Transverse colon (tissue), 4 donors: ENCODE results near the gene GALNT12. TPM values are rescaled to one million over a fixed set of nuclear protein-coding genes. Genes with fewer than 3 reads are reported as not detected.
A peak's percentile ranks its signal among the peaks of the same experiment; 100 is the strongest.

Experiments used
- DNase-seq: peaks from one replicate; pipeline ENCODE4 v3.0.0-alpha.2; 2019
- H3K27ac ChIP-seq, 4 donors: fragments of 200-600 bp; sonication (generic); 2 replicates each; pipeline ENCODE4 v1.5.1; 2016 to 2018; ENCODE audit warnings: inconsistent platforms in 4 of 4
- H3K27me3 ChIP-seq: fragments of 200-600 bp; sonication (generic); 2 replicates; pipeline ENCODE4 v1.5.1; 2017; ENCODE audit warnings: inconsistent platforms
- H3K36me3 ChIP-seq, 4 donors: fragments of 200-600 bp; sonication (generic); 2 replicates each; pipeline ENCODE4 v1.5.1; 2017 to 2019; ENCODE audit warnings: inconsistent platforms in 4 of 4
- H3K4me1 ChIP-seq, 4 donors: fragments of 200-600 bp; sonication (generic); 2 replicates each; pipeline ENCODE4 v1.5.1; 2017 to 2020; ENCODE audit warnings: inconsistent platforms in 4 of 4
- H3K4me3 ChIP-seq, 4 donors: fragments of 200-600 bp; sonication (generic); 1 replicate in 1 of 4; 2 replicates in 3 of 4; pipeline versions ENCODE4 v1.5.1 to v1.6.1; 2017 to 2019; ENCODE audit warnings: inconsistent platforms in 4 of 4
- H3K9me3 ChIP-seq, 2 donors: fragments of 200-600 bp; sonication (generic); 2 replicates each; pipeline ENCODE4 v1.5.1; 2017 to 2019; ENCODE audit warnings: inconsistent platforms in 2 of 2
- CTCF ChIP-seq, 5 experiments: fragments of 200-600 bp in 3 of 5; fragments of 450-650 bp in 2 of 5; sonication (generic) in 3 of 5; IDR thresholded peaks; 1 replicate in 2 of 5; 2 replicates in 3 of 5; pipeline ENCODE4 v1.5.1; 2016 to 2017; ENCODE audit warnings: antibody characterized with exemption in 5 of 5, inconsistent platforms in 3 of 5, mild to moderate bottlenecking in 2 of 5, moderate library complexity in 1 of 5
- EP300 ChIP-seq: sonication (generic); formaldehyde crosslinking; IDR thresholded peaks from one replicate; pipeline ENCODE4 v1.6.1; 2017; ENCODE audit warnings: antibody characterized with exemption, low read depth
- POLR2A ChIP-seq: fragments of 450-650 bp; IDR thresholded peaks from one replicate; pipeline ENCODE4 v1.6.1; 2016; ENCODE audit warnings: antibody characterized with exemption, mild to moderate bottlenecking, moderate library complexity
- POLR2AphosphoS5 ChIP-seq, 3 donors: sonication (generic); formaldehyde crosslinking; IDR thresholded peaks; one replicate each; pipeline ENCODE4 v1.6.1; 2016; ENCODE audit warnings: antibody characterized with exemption in 3 of 3
- WGBS, 2 donors: methylation state at CpG; one replicate each; pipeline ENCODE4 v1.1.5; 2018; ENCODE audit warnings: low coverage in 1 of 2; 5-methylcytosine and 5-hydroxymethylcytosine counted together
- in situ Hi-C, 4 donors: fragments of 200-750 bp; cut with MboI; loops; one replicate each; pipeline versions ENCODE4 v1.15.0 to v1.15.1; 2017; ENCODE audit warnings: low sequenced_read_pairs in 3 of 4, low pct_ligation_motif_present in 1 of 4, low pct_unique_long_range_greater_than_20kb in 1 of 4
- intact Hi-C: fragments of 100-400 bp; cut with DNase I; formaldehyde crosslinking; loops from one replicate; pipeline ENCODE4 v1.15.1; 2023; ENCODE audit warnings: low total_unique reads
- total RNA-seq, 4 donors: library from RNA; depleted of rRNA; stranded (reverse); fragments of >200 nt; gene quantifications; one replicate each; pipeline ENCODE4 v1.1.0, GENCODE V29; 2016

The GALNT12 gene
- total RNA-seq, 4 donors from 2014 or later, result 79.7 to 174 (median 120) TPM

- Histone ChIP-seq H3K27ac (no peak overlapping the region), H3K36me3 (no peaks in the 10 kb centered on the region), H3K9me3 (peaks cover 0 to 1% of the 10 kb centered on the region in 2 donors), H3K4me1 (peaks cover 0 to 27% (median 15%) of the 10 kb centered on the region in 4 donors), H3K4me3 (no peak overlapping the region), H3K27me3 (no peaks in the 10 kb centered on the region)
- no peak for TF ChIP-seq POLR2AphosphoS5 (IDR thresholded peaks at IDR 0.05)
- TF ChIP-seq CTCF (IDR thresholded peaks at IDR 0.05), result no peak
- TF ChIP-seq POLR2A, result no peak
- no peak for TF ChIP-seq EP300
- in situ Hi-C loops, result loop anchor here in 1 of 4 donors (25.0 kb wide), 1 partner anchor 481 kb away; no protein-coding TSS in a partner anchor
- 87% methylated on average over 2 of the region's 2 CpGs; no CpG with 5 or more reads in 1 of the 2 donors for WGBS, 2 donors
- no peak for DNase-seq
- intact Hi-C loops, result no loop called here
Observed at GRCh38 chr9:98793031-98793430, 14.4 kb upstream of the GALNT12 start.

GRCh38 chr9:98794802-98795201 is 12.7 kb upstream of the GALNT12 start:
- in situ Hi-C loops, result loop anchor here in 1 of 4 donors (25.0 kb wide), 1 partner anchor 483 kb away; no protein-coding TSS in a partner anchor
- H3K27ac ChIP-seq, result no peak overlapping the region
- peaks cover 0 to 27% (median 15%) of the 10 kb centered on the region in 4 donors for H3K4me1 ChIP-seq
- 80 to 87% methylated on average over 1 to 3 of the region's 3 CpGs for WGBS, 2 donors
- H3K27me3 ChIP-seq, result no peaks in the 10 kb centered on the region
- H3K9me3 ChIP-seq, result peaks cover 0 to 7% of the 10 kb centered on the region in 2 donors
- no peaks in the 10 kb centered on the region for H3K36me3 ChIP-seq
- TF ChIP-seq EP300 (no peak), POLR2AphosphoS5 (IDR thresholded peaks at IDR 0.05) (no peak), POLR2A (no peak), CTCF (IDR thresholded peaks at IDR 0.05) (no peak)
- no peak overlapping the region for H3K4me3 ChIP-seq
- intact Hi-C loops, result no loop called here
- DNase-seq, result no peak

- no peak for DNase-seq
- 48% methylated on average over 11 to 12 of the region's 12 CpGs for WGBS, 2 donors
- H3K4me1 ChIP-seq, result peaks cover 0 to 27% (median 15%) of the 10 kb centered on the region in 4 donors
Observed at GRCh38 chr9:98795295-98795955, 12.0 kb upstream of the GALNT12 start.

More at GRCh38 chr9:98795295-98795955, 12.0 kb upstream of the GALNT12 start:
- Histone ChIP-seq H3K36me3 (no peaks in the 10 kb centered on the region), H3K9me3 (peaks cover 0 to 7% of the 10 kb centered on the region in 2 donors), H3K27me3 (no peaks in the 10 kb centered on the region), H3K4me3 (peak overlapping the region; percentile 68 to 70 (median 68)), H3K27ac (peak overlapping the region; percentile 68 to 76 (median 73))
- in situ Hi-C loops (loop anchor here in 1 of 4 donors (25.0 kb wide), 1 partner anchor 483 kb away; no protein-coding TSS in a partner anchor), intact Hi-C loops (no loop called here)
- no peak for TF ChIP-seq POLR2AphosphoS5 (IDR thresholded peaks at IDR 0.05)
- no peak for TF ChIP-seq POLR2A
- no peak for TF ChIP-seq CTCF (IDR thresholded peaks at IDR 0.05)
- TF ChIP-seq EP300, result no peak
